Measurements from ENCODE around the gene NADSYN1. TPM values are rescaled to one million over a fixed set of nuclear protein-coding genes. Genes with fewer than 3 reads are reported as not detected.

Gene NADSYN1
- total and polyA plus RNA-seq, 2 of the 13 experiments (the other 11 are each of a cell fraction or from before 2014, with no cell fraction given) = 35.7 to 51.5 TPM

DNA sequence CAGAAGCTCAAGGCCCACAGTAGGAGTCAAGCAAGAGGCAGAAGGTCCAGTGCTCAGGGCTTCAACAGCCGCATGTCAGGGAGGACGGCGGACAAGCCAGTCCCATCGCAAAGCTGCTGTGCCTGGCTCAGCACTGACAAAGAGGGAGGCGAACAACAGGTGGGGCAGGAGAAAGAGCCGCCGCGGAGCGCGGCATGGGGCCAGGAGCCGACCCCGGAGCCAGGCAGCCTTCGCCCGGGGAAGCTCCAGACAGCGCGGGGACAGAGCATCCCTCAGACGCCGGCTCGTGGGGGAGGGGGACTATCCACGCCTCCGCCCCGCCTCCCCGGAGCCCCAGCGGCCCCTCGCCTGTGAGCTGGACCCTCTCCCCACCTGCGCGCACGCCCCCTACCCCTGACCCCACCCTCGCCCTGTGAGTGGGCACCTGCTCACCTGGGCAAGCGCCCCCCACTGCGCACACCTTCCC lies 5.2 kb upstream of the NADSYN1 start:
- Histone ChIP-seq H2AFZ (ENCODE audit: low read length) (no peak overlapping the region), H3K27ac (ENCODE audit: extremely low read length, insufficient read depth, low read length) (peak overlapping the region; percentile 57), H3K9me3 (ENCODE audit: low read length) (no peaks in the 10 kb centered on the region), H3K36me3 (replicated peaks in 1 of 2; ENCODE audit: control insufficient read depth in 1 of 2, insufficient read depth in 2 of 2, low read length in 2 of 2) (peaks cover 12 to 40% of the 10 kb centered on the region in 2 experiments; a peak in 4 of 5 replicates), H3K27me3 (ENCODE audit: control insufficient read depth in 1 of 2, insufficient read depth in 2 of 2, low read length in 2 of 2) (no peaks in the 10 kb centered on the region), H4K20me1 (ENCODE audit: insufficient read depth, low read length) (peaks cover 23% of the 10 kb centered on the region), H3K4me1 (ENCODE audit: insufficient read depth, low read length) (peaks cover 59% of the 10 kb centered on the region), H3K79me2 (ENCODE audit: insufficient read depth, low read length) (peaks cover 53% of the 10 kb centered on the region), H3K9ac (ENCODE audit: insufficient read depth, low read depth, low read length) (peak overlapping the region; percentile 79), H3K4me2 (ENCODE audit: low read depth, low read length) (peak overlapping the region; percentile 81), H3K4me3 (replicated peaks in 1 of 3; ENCODE audit: insufficient read depth in 1 of 3, low read depth in 2 of 3, low read length in 3 of 3) (peak overlapping the region; percentile 76 to 93 (median 86))
- POLR2A ChIA-PET = interaction anchor here (0.9 to 2.2 kb wide), 6 partner anchors 10 to 195 kb away, joined by 3 to 16 read pairs (median 6); partner anchors contain the start of gene KRTAP5-7
- intact Hi-C loops (cut with micrococcal nuclease; ENCODE audit: unreplicated experiment) (no loop called here), in situ Hi-C loops (cut with HindIII; ENCODE audit: extremely low pct_ligation_motif_present, low pct_unique_long_range_greater_than_20kb) (no loop called here)
- BruUV-seq (replicated peaks) = no TSS peak
- no peak for FAIRE-seq
- DNase-seq (ENCODE audit: low spot score) = no peak
- peak; percentile 49 for ATAC-seq
- no CpG with 5 or more reads among the region's 31 CpGs for WGBS (ENCODE audit: low lambda C conversion rate)
- CTCF ChIA-PET (ENCODE audit: low intra/inter-chr PET ratio, low total read pairs) = no interaction called here
- TF ChIP-seq ZNF317 (CRISPR knock-in tag; IDR thresholded peaks at IDR 0.05) = 0 out of 2 replicates have a peak, but pooled peaks have one; percentile 39
- no peak for TF ChIP-seq ZNF713 (CRISPR knock-in tag; IDR thresholded peaks at IDR 0.05)
- TF ChIP-seq ZNF354B (CRISPR knock-in tag; IDR thresholded peaks at IDR 0.05) = no peak
- TF ChIP-seq ZEB1 (IDR thresholded peaks at IDR 0.05; ENCODE audit: insufficient replicate concordance, low read depth) = no peak
- TF ChIP-seq KAT2B (IDR thresholded peaks at IDR 0.05; ENCODE audit: borderline replicate concordance, low read depth, low read length) = no peak
- no peak for TF ChIP-seq CENPX (CRISPR knock-in tag; IDR thresholded peaks at IDR 0.05)
- TF ChIP-seq, protein P1, sequence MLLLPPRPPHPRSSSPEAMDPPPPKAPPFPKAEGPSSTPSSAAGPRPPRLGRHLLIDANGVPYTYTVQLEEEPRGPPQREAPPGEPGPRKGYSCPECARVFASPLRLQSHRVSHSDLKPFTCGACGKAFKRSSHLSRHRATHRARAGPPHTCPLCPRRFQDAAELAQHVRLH (CRISPR knock-in tag; IDR thresholded peaks at IDR 0.05; ENCODE audit: borderline replicate concordance, low read depth) = 0 out of 2 replicates have a peak, but pooled peaks have one; percentile 7
- TF ChIP-seq DZIP1 (CRISPR knock-in tag; IDR thresholded peaks at IDR 0.05) = 0 out of 2 replicates have a peak, but pooled peaks have one; percentile 27
- TF ChIP-seq, protein P2, sequence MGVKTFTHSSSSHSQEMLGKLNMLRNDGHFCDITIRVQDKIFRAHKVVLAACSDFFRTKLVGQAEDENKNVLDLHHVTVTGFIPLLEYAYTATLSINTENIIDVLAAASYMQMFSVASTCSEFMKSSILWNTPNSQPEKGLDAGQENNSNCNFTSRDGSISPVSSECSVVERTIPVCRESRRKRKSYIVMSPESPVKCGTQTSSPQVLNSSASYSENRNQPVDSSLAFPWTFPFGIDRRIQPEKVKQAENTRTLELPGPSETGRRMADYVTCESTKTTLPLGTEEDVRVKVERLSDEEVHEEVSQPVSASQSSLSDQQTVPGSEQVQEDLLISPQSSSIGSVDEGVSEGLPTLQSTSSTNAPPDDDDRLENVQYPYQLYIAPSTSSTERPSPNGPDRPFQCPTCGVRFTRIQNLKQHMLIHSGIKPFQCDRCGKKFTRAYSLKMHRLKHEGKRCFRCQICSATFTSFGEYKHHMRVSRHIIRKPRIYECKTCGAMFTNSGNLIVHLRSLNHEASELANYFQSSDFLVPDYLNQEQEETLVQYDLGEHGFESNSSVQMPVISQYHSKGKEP (CRISPR knock-in tag; IDR thresholded peaks at IDR 0.05) = no peak
- TF ChIP-seq SNAI1 (CRISPR knock-in tag; IDR thresholded peaks at IDR 0.05; ENCODE audit: borderline replicate concordance) = no peak
- TF ChIP-seq ZNF235 (CRISPR knock-in tag; IDR thresholded peaks at IDR 0.05; ENCODE audit: borderline replicate concordance) = peak; percentile 88; the same call in 1 of the 2 replicates
- peak; percentile 48 for TF ChIP-seq ZNF263 (CRISPR knock-in tag; IDR thresholded peaks at IDR 0.05)
- TF ChIP-seq ZNF644 (CRISPR knock-in tag; IDR thresholded peaks at IDR 0.05; ENCODE audit: low read depth) = no peak
- no peak for TF ChIP-seq PTBP1 (IDR thresholded peaks at IDR 0.05; ENCODE audit: low read depth, low read length, poor library complexity, severe bottlenecking)
- TF ChIP-seq MTA1 (CRISPR knock-in tag; IDR thresholded peaks at IDR 0.05; ENCODE audit: borderline replicate concordance) = 0 out of 2 replicates have a peak, but pooled peaks have one; percentile 15
- TF ChIP-seq JDP2 (CRISPR knock-in tag; IDR thresholded peaks at IDR 0.05; ENCODE audit: borderline replicate concordance) = no peak
- TF ChIP-seq PITX1 (CRISPR knock-in tag; IDR thresholded peaks at IDR 0.05) = no peak
- TF ChIP-seq ZZZ3 (CRISPR knock-in tag; IDR thresholded peaks at IDR 0.05; ENCODE audit: borderline replicate concordance) = no peak
- TF ChIP-seq ZNF619 (CRISPR knock-in tag; IDR thresholded peaks at IDR 0.05) = 0 out of 2 replicates have a peak, but pooled peaks have one; percentile 8
- TF ChIP-seq YEATS2 (CRISPR knock-in tag; IDR thresholded peaks at IDR 0.05; ENCODE audit: borderline replicate concordance) = no peak
- TF ChIP-seq KDM5A (IDR thresholded peaks at IDR 0.05; ENCODE audit: borderline replicate concordance, low read length) = 0 out of 2 replicates have a peak, but pooled peaks have one; percentile 44
